NCI-H187 treated with DMSO at 0.1 percent for 48 hours (cell line): Measurements from ENCODE around the gene SLC37A1.

Experiments
- DNase-seq: peaks from one replicate; lab custom pipeline; 2025; lab: John Stamatoyannopoulos, UW

SLC37A1 gene

GRCh38 chr21:42507418-42507817 lies 6.2 kb upstream of the SLC37A1 start:
- no peak for DNase-seq

GRCh38 chr21:42508371-42508770 lies 5.3 kb upstream of the SLC37A1 start:
- no peak for DNase-seq

- no peak for DNase-seq
Measured at GRCh38 chr21:42509244-42509643, 4.4 kb upstream of the SLC37A1 start.

- DNase-seq: no peak
Measured at GRCh38 chr21:42512346-42513034, 1.2 kb upstream of the SLC37A1 start.

- DNase-seq: no peak
Measured at GRCh38 chr21:42513985-42514882, 582 bp downstream of the SLC37A1 start.

- no peak for DNase-seq
Measured at GRCh38 chr21:42514883-42515228, 1.2 kb downstream of the SLC37A1 start.

- peak; percentile 22 for DNase-seq
Measured at GRCh38 chr21:42515708-42516502, 2.3 kb downstream of the SLC37A1 start.

- DNase-seq: no peak
Measured at GRCh38 chr21:42518215-42518614, 4.6 kb downstream of the SLC37A1 start.

- DNase-seq: no peak
Measured at GRCh38 chr21:42518626-42519025, 5.0 kb downstream of the SLC37A1 start.

- no peak for DNase-seq
Measured at GRCh38 chr21:42520628-42521253, 7.1 kb downstream of the SLC37A1 start.

GRCh38 chr21:42521384-42521783 lies 7.7 kb downstream of the SLC37A1 start:
- no peak for DNase-seq

- DNase-seq: no peak
Measured at GRCh38 chr21:42521805-42522204, 8.2 kb downstream of the SLC37A1 start.

- DNase-seq: no peak
Measured at GRCh38 chr21:42522271-42522670, 8.6 kb downstream of the SLC37A1 start.

- DNase-seq: no peak
Measured at GRCh38 chr21:42522771-42523170, 9.1 kb downstream of the SLC37A1 start.

GRCh38 chr21:42523211-42523610 lies 9.6 kb downstream of the SLC37A1 start:
- DNase-seq: no peak

GRCh38 chr21:42523941-42524340 lies 10.3 kb downstream of the SLC37A1 start:
- no peak for DNase-seq

- peak; percentile 68 for DNase-seq
Measured at GRCh38 chr21:42524341-42525028, 10.8 kb downstream of the SLC37A1 start.

- no peak for DNase-seq
Measured at GRCh38 chr21:42525029-42525581, 11.5 kb downstream of the SLC37A1 start.

- no peak for DNase-seq
Measured at GRCh38 chr21:42525676-42526378, 12.2 kb downstream of the SLC37A1 start.

GRCh38 chr21:42526379-42526727 lies 12.7 kb downstream of the SLC37A1 start:
- no peak for DNase-seq

GRCh38 chr21:42527127-42527488 lies 13.5 kb downstream of the SLC37A1 start:
- no peak for DNase-seq
